ENCODE data around the gene MICOS13. TPM values are rescaled to one million over a fixed set of nuclear protein-coding genes. Genes with fewer than 3 reads are reported as not detected.

MICOS13 gene
- total RNA-seq, 2 donors from 2014 or later, result 56.0 to 88.0 TPM

- no peaks in the 10 kb centered on the region for H3K27me3 ChIP-seq
- H3K9me3 ChIP-seq, result no peaks in the 10 kb centered on the region
- no peaks in the 10 kb centered on the region for H3K4me1 ChIP-seq
- DNase-seq, result no peak
- TF ChIP-seq, protein P1, sequence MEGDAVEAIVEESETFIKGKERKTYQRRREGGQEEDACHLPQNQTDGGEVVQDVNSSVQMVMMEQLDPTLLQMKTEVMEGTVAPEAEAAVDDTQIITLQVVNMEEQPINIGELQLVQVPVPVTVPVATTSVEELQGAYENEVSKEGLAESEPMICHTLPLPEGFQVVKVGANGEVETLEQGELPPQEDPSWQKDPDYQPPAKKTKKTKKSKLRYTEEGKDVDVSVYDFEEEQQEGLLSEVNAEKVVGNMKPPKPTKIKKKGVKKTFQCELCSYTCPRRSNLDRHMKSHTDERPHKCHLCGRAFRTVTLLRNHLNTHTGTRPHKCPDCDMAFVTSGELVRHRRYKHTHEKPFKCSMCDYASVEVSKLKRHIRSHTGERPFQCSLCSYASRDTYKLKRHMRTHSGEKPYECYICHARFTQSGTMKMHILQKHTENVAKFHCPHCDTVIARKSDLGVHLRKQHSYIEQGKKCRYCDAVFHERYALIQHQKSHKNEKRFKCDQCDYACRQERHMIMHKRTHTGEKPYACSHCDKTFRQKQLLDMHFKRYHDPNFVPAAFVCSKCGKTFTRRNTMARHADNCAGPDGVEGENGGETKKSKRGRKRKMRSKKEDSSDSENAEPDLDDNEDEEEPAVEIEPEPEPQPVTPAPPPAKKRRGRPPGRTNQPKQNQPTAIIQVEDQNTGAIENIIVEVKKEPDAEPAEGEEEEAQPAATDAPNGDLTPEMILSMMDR (IDR thresholded peaks at IDR 0.05), result no peak
- H3K27ac ChIP-seq, result no peak overlapping the region
- no peak overlapping the region for H3K9ac ChIP-seq (ENCODE audit: low read depth in 2 of 2, low read length in 2 of 2)
- H3K4me3 ChIP-seq, result no peak overlapping the region
- intact Hi-C loops (cut with DNase I), result no loop called here
- peaks cover 22% of the 10 kb centered on the region for H3K36me3 ChIP-seq
Measured at GRCh38 chr19:5642204-5642603, 38.1 kb downstream of the MICOS13 start.

DNA sequence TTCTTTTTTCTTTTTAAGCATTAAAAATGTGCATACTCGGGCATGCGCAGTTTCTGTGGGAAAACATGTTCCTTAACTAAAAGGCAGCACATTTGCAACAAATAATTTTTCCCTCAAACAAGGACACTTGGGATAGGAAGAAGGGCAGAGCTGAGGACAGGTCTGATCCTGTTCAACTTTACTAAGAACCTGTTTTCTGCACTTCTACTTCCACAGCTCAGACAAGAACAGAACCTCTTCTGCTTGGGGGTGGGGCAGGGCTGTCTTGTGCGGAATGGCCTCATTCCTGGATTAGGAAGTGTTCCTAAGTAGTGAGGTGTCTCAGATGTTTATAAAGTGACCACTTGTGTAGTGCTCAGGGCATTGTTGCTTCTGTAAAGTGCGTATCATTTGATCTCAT is 39.1 kb downstream of the MICOS13 start:
- peaks cover 19% of the 10 kb centered on the region for H3K36me3 ChIP-seq
- no peak overlapping the region for H3K9ac ChIP-seq (ENCODE audit: low read depth in 2 of 2, low read length in 2 of 2)
- TF ChIP-seq, protein P1 (IDR thresholded peaks at IDR 0.05), result no peak
- intact Hi-C loops (cut with DNase I), result no loop called here
- no peak overlapping the region for H3K4me3 ChIP-seq
- no peak for DNase-seq
- no peaks in the 10 kb centered on the region for H3K9me3 ChIP-seq
- no peaks in the 10 kb centered on the region for H3K27me3 ChIP-seq
- H3K27ac ChIP-seq, result no peak overlapping the region
- no peaks in the 10 kb centered on the region for H3K4me1 ChIP-seq

GRCh38 chr19:5637971-5638370 is 42.3 kb downstream of the MICOS13 start:
- intact Hi-C loops (cut with DNase I), result no loop called here
- Histone ChIP-seq H3K4me3 (no peak overlapping the region), H3K4me1 (peaks cover 1% of the 10 kb centered on the region), H3K27ac (no peak overlapping the region), H3K36me3 (peaks cover 6% of the 10 kb centered on the region), H3K27me3 (no peaks in the 10 kb centered on the region), H3K9ac (ENCODE audit: low read depth in 2 of 2, low read length in 2 of 2) (no peak overlapping the region), H3K9me3 (no peaks in the 10 kb centered on the region)
- DNase-seq, result no peak
- TF ChIP-seq, protein P1 (IDR thresholded peaks at IDR 0.05), result no peak

GRCh38 chr19:5635427-5635826 is 44.9 kb downstream of the MICOS13 start:
- intact Hi-C loops (cut with DNase I), result no loop called here
- Histone ChIP-seq H3K36me3 (no peaks in the 10 kb centered on the region), H3K27me3 (no peaks in the 10 kb centered on the region), H3K4me3 (no peak overlapping the region), H3K9ac (ENCODE audit: low read depth in 2 of 2, low read length in 2 of 2) (no peak overlapping the region), H3K27ac (no peak overlapping the region), H3K4me1 (peaks cover 7% of the 10 kb centered on the region), H3K9me3 (no peaks in the 10 kb centered on the region)
- DNase-seq, result no peak
- TF ChIP-seq, protein P1 (IDR thresholded peaks at IDR 0.05), result no peak

GRCh38 chr19:5632657-5633056 is 47.7 kb downstream of the MICOS13 start:
- TF ChIP-seq, protein P1 (IDR thresholded peaks at IDR 0.05), result no peak
- no peak for DNase-seq
- Histone ChIP-seq H3K4me1 (peaks cover 7% of the 10 kb centered on the region), H3K9me3 (no peaks in the 10 kb centered on the region), H3K4me3 (no peak overlapping the region), H3K27me3 (no peaks in the 10 kb centered on the region), H3K27ac (no peak overlapping the region), H3K36me3 (peaks cover 5% of the 10 kb centered on the region), H3K9ac (ENCODE audit: low read depth in 2 of 2, low read length in 2 of 2) (no peak overlapping the region)
- intact Hi-C loops (cut with DNase I), result no loop called here

DNA sequence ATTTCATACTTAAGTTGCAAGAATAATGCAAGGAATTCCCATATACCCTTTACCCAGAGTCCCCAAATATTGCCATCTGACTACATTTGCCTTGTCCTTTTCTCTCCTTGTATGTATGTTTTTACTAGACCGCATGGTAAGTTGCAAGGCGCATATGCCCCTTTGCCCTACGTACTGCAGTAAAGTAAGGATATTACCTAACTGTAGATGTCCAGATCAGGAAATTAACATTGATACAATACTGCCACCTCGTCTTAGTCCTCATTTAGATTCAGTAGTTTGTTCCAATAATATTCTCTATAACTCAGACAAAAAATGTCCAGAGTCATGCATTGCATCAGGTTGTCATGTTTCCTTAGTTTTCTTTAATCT is 48.1 kb downstream of the MICOS13 start:
- Histone ChIP-seq H3K4me1 (peaks cover 12% of the 10 kb centered on the region), H3K4me3 (no peak overlapping the region)
- no peak for DNase-seq

More for the DNA sequence above, 48.1 kb downstream of the MICOS13 start:
- no peaks in the 10 kb centered on the region for H3K27me3 ChIP-seq
- H3K36me3 ChIP-seq, result peaks cover 9% of the 10 kb centered on the region
- no peak overlapping the region for H3K9ac ChIP-seq (ENCODE audit: low read depth in 2 of 2, low read length in 2 of 2)
- H3K27ac ChIP-seq, result no peak overlapping the region
- TF ChIP-seq, protein P1 (IDR thresholded peaks at IDR 0.05), result no peak
- H3K9me3 ChIP-seq, result no peaks in the 10 kb centered on the region
- intact Hi-C loops (cut with DNase I), result no loop called here
